Measurements from ENCODE around the gene PHACTR4. TPM values are rescaled to one million over a fixed set of nuclear protein-coding genes. Genes with fewer than 3 reads are reported as not detected.

The PHACTR4 gene
- total and polyA plus RNA-seq, 2 donors (not counting 3 experiments of a cell fraction or from before 2014, with no cell fraction given), result 25.4 to 61.0 TPM

DNA sequence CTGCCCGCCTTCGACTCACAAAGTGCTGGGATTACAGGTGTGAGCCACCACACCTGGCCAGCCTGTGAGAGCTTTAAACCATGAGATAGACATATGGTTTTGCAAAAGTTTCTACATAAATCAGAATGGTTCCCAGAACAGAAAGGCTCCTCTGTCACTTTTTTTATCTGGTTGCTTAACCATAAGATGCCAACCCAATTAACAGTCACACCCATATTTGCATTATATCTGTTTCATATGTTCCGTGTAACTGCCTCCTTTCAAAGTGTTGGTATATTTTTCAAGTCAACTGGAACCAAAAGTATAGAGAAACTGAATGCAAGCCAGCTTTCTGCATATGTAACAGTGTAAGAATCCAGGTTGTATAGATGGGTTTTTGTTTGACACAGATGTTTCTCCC is 112.6 kb downstream of the PHACTR4 start:
- POLR2A ChIA-PET, result no interaction called here
- no TSS peak for BruUV-seq (replicated peaks)
- peaks cover 3 to 22% of the 10 kb centered on the region in 2 experiments for H3K36me3 ChIP-seq (ENCODE audit: control insufficient read depth in 2 of 2, extremely low read depth in 1 of 2, insufficient read depth in 2 of 2, low read length in 2 of 2)

DNA sequence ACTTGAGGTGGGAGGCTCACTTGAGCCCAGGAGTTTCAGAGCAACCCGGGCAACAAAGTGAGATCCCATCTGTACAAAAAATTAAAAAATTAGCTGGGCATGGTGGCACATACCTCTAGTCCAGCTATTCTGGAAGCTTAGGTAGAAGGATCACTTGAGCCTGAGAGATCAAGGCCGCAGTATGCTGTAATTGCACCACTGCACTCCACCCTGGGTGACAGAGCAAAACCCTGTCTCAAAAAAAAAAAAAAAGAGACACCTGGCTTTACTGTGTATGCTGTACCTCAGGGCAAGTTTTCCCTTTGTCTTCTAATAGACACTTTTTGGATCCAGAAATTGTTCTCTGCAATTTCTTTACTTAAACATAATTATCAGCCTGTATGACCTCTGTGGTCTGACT is 113.2 kb downstream of the PHACTR4 start:
- no TSS peak for BruUV-seq (replicated peaks)
- H3K27me3 ChIP-seq (ENCODE audit: control insufficient read depth in 2 of 2, insufficient read depth in 2 of 2, low read length in 2 of 2), result no peaks in the 10 kb centered on the region
- peaks cover 3 to 20% of the 10 kb centered on the region in 2 experiments for H3K36me3 ChIP-seq (ENCODE audit: control insufficient read depth in 2 of 2, extremely low read depth in 1 of 2, insufficient read depth in 2 of 2, low read length in 2 of 2)
- H3K4me1 ChIP-seq (ENCODE audit: control insufficient read depth, extremely low read depth, insufficient read depth, low read length), result no peaks in the 10 kb centered on the region
- ChIA-PET CTCF (no interaction called here), POLR2A (no interaction called here)
- FAIRE-seq (no peak), DNase-seq (ENCODE audit: low read depth, low spot score) (no peak)
- dilution Hi-C loops (cut with MboI; ENCODE audit: extremely low pct_ligation_motif_present, low sequenced_read_pairs), result no loop called here
- no peak overlapping the region for H3K27ac ChIP-seq (ENCODE audit: insufficient read depth, low read depth, low read length)
- H3K79me2 ChIP-seq (ENCODE audit: control insufficient read depth, insufficient read depth, low read length), result no peaks in the 10 kb centered on the region
- H3K9ac ChIP-seq (replicated peaks; ENCODE audit: extremely low read depth, insufficient read depth, low read length), result no peak overlapping the region
- intact Hi-C loops (cut with micrococcal nuclease), result no loop called here
- H3K9me3 ChIP-seq (replicated peaks; ENCODE audit: control insufficient read depth, insufficient read depth, low read length), result no peaks in the 10 kb centered on the region
- TF ChIP-seq, protein P1, sequence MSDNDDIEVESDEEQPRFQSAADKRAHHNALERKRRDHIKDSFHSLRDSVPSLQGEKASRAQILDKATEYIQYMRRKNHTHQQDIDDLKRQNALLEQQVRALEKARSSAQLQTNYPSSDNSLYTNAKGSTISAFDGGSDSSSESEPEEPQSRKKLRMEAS (IDR thresholded peaks at IDR 0.05; ENCODE audit: insufficient read depth, insufficient read length), result no peak
- TF ChIP-seq POLR2A (IDR thresholded peaks at IDR 0.05; ENCODE audit: low read depth, low read length) (no peak), POLR2AphosphoS5 (IDR thresholded peaks at IDR 0.05; ENCODE audit: insufficient read depth, low read depth, low read length) (no peak), MYC (IDR thresholded peaks at IDR 0.05; ENCODE audit: low read depth, low read length) (no peak), JUN (IDR thresholded peaks at IDR 0.05; ENCODE audit: borderline replicate concordance, insufficient read depth, insufficient read length, low read depth) (no peak), GATA2 (IDR thresholded peaks at IDR 0.05; ENCODE audit: insufficient read depth, insufficient read length, low read depth, low read length) (no peak), EZH2 (IDR thresholded peaks at IDR 0.05; ENCODE audit: borderline replicate concordance, low read depth, low read length, severe bottlenecking) (no peak), FOS (IDR thresholded peaks at IDR 0.05; ENCODE audit: borderline replicate concordance, insufficient read depth, low read length) (no peak)
- TF ChIP-seq, protein P2, sequence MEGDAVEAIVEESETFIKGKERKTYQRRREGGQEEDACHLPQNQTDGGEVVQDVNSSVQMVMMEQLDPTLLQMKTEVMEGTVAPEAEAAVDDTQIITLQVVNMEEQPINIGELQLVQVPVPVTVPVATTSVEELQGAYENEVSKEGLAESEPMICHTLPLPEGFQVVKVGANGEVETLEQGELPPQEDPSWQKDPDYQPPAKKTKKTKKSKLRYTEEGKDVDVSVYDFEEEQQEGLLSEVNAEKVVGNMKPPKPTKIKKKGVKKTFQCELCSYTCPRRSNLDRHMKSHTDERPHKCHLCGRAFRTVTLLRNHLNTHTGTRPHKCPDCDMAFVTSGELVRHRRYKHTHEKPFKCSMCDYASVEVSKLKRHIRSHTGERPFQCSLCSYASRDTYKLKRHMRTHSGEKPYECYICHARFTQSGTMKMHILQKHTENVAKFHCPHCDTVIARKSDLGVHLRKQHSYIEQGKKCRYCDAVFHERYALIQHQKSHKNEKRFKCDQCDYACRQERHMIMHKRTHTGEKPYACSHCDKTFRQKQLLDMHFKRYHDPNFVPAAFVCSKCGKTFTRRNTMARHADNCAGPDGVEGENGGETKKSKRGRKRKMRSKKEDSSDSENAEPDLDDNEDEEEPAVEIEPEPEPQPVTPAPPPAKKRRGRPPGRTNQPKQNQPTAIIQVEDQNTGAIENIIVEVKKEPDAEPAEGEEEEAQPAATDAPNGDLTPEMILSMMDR (IDR thresholded peaks at IDR 0.05; ENCODE audit: extremely low read depth in 1 of 2, insufficient read depth in 1 of 2, low read depth in 1 of 2, low read length in 2 of 2), result no peak
- no peak overlapping the region for H3K4me3 ChIP-seq (replicated peaks in 1 of 3; ENCODE audit: insufficient read depth in 1 of 3, low read depth in 1 of 3, low read length in 3 of 3)
- H3K9me1 ChIP-seq (replicated peaks; ENCODE audit: control insufficient read depth, extremely low read depth, insufficient read depth, low read length), result no peaks in the 10 kb centered on the region
- H4K20me1 ChIP-seq (replicated peaks; ENCODE audit: control insufficient read depth, extremely low read depth, insufficient read depth, low read length), result no peaks in the 10 kb centered on the region
- H2AFZ ChIP-seq (ENCODE audit: low read depth, low read length), result no peak overlapping the region
- no peak overlapping the region for H3K4me2 ChIP-seq (ENCODE audit: insufficient read depth, low read length)

More for the DNA sequence above, 112.6 kb downstream of the PHACTR4 start:
- H3K9ac ChIP-seq (replicated peaks; ENCODE audit: extremely low read depth, insufficient read depth, low read length), result no peak overlapping the region
- FAIRE-seq, result no peak
- no peak for DNase-seq (ENCODE audit: low read depth, low spot score)
- no peak overlapping the region for H3K27ac ChIP-seq (ENCODE audit: insufficient read depth, low read depth, low read length)
- CTCF ChIA-PET, result interaction anchor here (0.8 to 1.7 kb wide), 2 partner anchors 11 to 13 kb away, joined by 4 read pairs; no protein-coding TSS in a partner anchor
- no peaks in the 10 kb centered on the region for H3K27me3 ChIP-seq (ENCODE audit: control insufficient read depth in 2 of 2, insufficient read depth in 2 of 2, low read length in 2 of 2)
- H3K9me3 ChIP-seq (replicated peaks; ENCODE audit: control insufficient read depth, insufficient read depth, low read length), result no peaks in the 10 kb centered on the region
- H3K4me1 ChIP-seq (ENCODE audit: control insufficient read depth, extremely low read depth, insufficient read depth, low read length), result no peaks in the 10 kb centered on the region
- dilution Hi-C loops (cut with MboI; ENCODE audit: extremely low pct_ligation_motif_present, low sequenced_read_pairs) (no loop called here), intact Hi-C loops (cut with micrococcal nuclease) (no loop called here)
- no peaks in the 10 kb centered on the region for H3K9me1 ChIP-seq (replicated peaks; ENCODE audit: control insufficient read depth, extremely low read depth, insufficient read depth, low read length)
- no peak overlapping the region for H3K4me3 ChIP-seq (replicated peaks in 1 of 3; ENCODE audit: insufficient read depth in 1 of 3, low read depth in 1 of 3, low read length in 3 of 3)
- no peak overlapping the region for H2AFZ ChIP-seq (ENCODE audit: low read depth, low read length)
- no peaks in the 10 kb centered on the region for H3K79me2 ChIP-seq (ENCODE audit: control insufficient read depth, insufficient read depth, low read length)
- no peak overlapping the region for H3K4me2 ChIP-seq (ENCODE audit: insufficient read depth, low read length)
- no peaks in the 10 kb centered on the region for H4K20me1 ChIP-seq (replicated peaks; ENCODE audit: control insufficient read depth, extremely low read depth, insufficient read depth, low read length)
- no peak for TF ChIP-seq JUN (IDR thresholded peaks at IDR 0.05; ENCODE audit: borderline replicate concordance, insufficient read depth, insufficient read length, low read depth)
- no peak for TF ChIP-seq EZH2 (IDR thresholded peaks at IDR 0.05; ENCODE audit: borderline replicate concordance, low read depth, low read length, severe bottlenecking)

Data from endothelial cell of umbilical vein (primary cell).